ENCODE measurements around the gene NDUFB2.

- TF ChIP-seq CTCF (conservative IDR thresholded peaks at IDR 0.05) (no peak), EZH2 (IDR thresholded peaks at IDR 0.05; ENCODE audit: low read depth) (no peak)
These were observed 38.2 kb downstream of the NDUFB2 start for GRCh38 chr7:140734729-140735128.

Data from PC-9 (cell line).